Mesenchymal stem cell (in vitro differentiated cells and primary cell): ENCODE data around the gene MACROD2.

Source experiments
- DNase-seq: peaks from one replicate; pipeline ENCODE4 v3.0.0-alpha.2; 2013
- H2AFZ ChIP-seq: one replicate; pipeline ENCODE4 v1.6.1; 2013; ENCODE audit warnings: low read depth, mild to moderate bottlenecking, control low read depth, inconsistent platforms, low read length, moderate library complexity
- H2AK5ac ChIP-seq: 2 replicates; pipeline ENCODE4 v1.6.1; 2013; ENCODE audit warnings: low read length, moderate library complexity, mild to moderate bottlenecking, inconsistent platforms; ENCODE audit not compliant: severe bottlenecking
- H2BK120ac ChIP-seq: one replicate; pipeline ENCODE4 v1.6.1; 2013; ENCODE audit warnings: low read depth, mild to moderate bottlenecking, inconsistent platforms, low read length, moderate library complexity
- H2BK12ac ChIP-seq, 2 experiments: one replicate each; pipeline ENCODE4 v1.6.1; 2013; ENCODE audit warnings: inconsistent platforms in 2 of 2, low read length in 2 of 2, mild to moderate bottlenecking in 2 of 2, moderate library complexity in 2 of 2, control low read depth in 1 of 2
- H2BK15ac ChIP-seq: one replicate; pipeline ENCODE4 v1.6.1; 2013; ENCODE audit warnings: mild to moderate bottlenecking, low read depth, inconsistent platforms; ENCODE audit not compliant: poor library complexity, severe bottlenecking
- H2BK5ac ChIP-seq: 2 replicates; pipeline ENCODE4 v1.6.1; 2013; ENCODE audit warnings: low read depth, mild to moderate bottlenecking, low read length, control low read depth, inconsistent platforms; ENCODE audit not compliant: poor library complexity, severe bottlenecking
- H3K14ac ChIP-seq, 2 experiments: one replicate each; pipeline ENCODE4 v1.6.1; 2013; ENCODE audit warnings: inconsistent platforms in 2 of 2, low read length in 2 of 2, control low read depth in 1 of 2, mild to moderate bottlenecking in 1 of 2, moderate library complexity in 1 of 2
- H3K18ac ChIP-seq, 2 experiments: one replicate each; pipeline ENCODE4 v1.6.1; 2013; ENCODE audit warnings: inconsistent platforms in 2 of 2, low read length in 2 of 2, control low read depth in 1 of 2, low read depth in 1 of 2, mild to moderate bottlenecking in 1 of 2
- H3K23ac ChIP-seq, 2 experiments: one replicate each; pipeline ENCODE4 v1.6.1; 2013; ENCODE audit warnings: inconsistent platforms in 2 of 2, low read length in 2 of 2, mild to moderate bottlenecking in 2 of 2, moderate library complexity in 2 of 2, control low read depth in 1 of 2
- H3K27ac ChIP-seq: 2 replicates; pipeline ENCODE4 v1.5.1; 2013; ENCODE audit warnings: mild to moderate bottlenecking, moderate library complexity, low read length, control low read depth, inconsistent platforms; ENCODE audit not compliant: poor library complexity, severe bottlenecking
- H3K27me3 ChIP-seq, 2 experiments: 2 replicates each; pipeline versions ENCODE4 v1.6.1 to v1.7.0; 2013; ENCODE audit warnings: low read length in 2 of 2, mild to moderate bottlenecking in 2 of 2, moderate library complexity in 2 of 2, control low read depth in 1 of 2, inconsistent platforms in 1 of 2; ENCODE audit not compliant: control insufficient read depth in 1 of 2, insufficient read depth in 1 of 2
- H3K36me3 ChIP-seq, 2 experiments: 2 replicates each; pipeline versions ENCODE4 v1.6.1 to v1.7.0; 2013; ENCODE audit warnings: low read length in 2 of 2, control low read depth in 1 of 2, inconsistent platforms in 1 of 2, low read depth in 1 of 2, mild to moderate bottlenecking in 1 of 2; ENCODE audit not compliant: insufficient read depth in 2 of 2, control insufficient read depth in 1 of 2
- H3K4ac ChIP-seq, 2 experiments: one replicate each; pipeline ENCODE4 v1.6.1; 2013; ENCODE audit warnings: inconsistent platforms in 2 of 2, low read length in 2 of 2, mild to moderate bottlenecking in 2 of 2, moderate library complexity in 2 of 2, control low read depth in 1 of 2, low read depth in 1 of 2
- H3K4me1 ChIP-seq: 2 replicates; pipeline ENCODE4 v1.6.1; 2013; ENCODE audit warnings: low read depth, low read length, control low read depth; ENCODE audit not compliant: control insufficient read depth, insufficient read depth
- H3K4me2 ChIP-seq: 2 replicates; pipeline ENCODE4 v1.6.1; 2013; ENCODE audit warnings: low read length, mild to moderate bottlenecking, inconsistent platforms; ENCODE audit not compliant: poor library complexity, severe bottlenecking
- H3K4me3 ChIP-seq, 2 experiments: 2 replicates each; pipeline versions ENCODE4 v1.5.1 to v1.7.0; 2013; ENCODE audit warnings: low read length in 2 of 2, mild to moderate bottlenecking in 2 of 2, control low read depth in 1 of 2, low read depth in 1 of 2; ENCODE audit not compliant: insufficient read depth in 1 of 2
- H3K79me1 ChIP-seq: replicated peaks from 2 replicates; pipeline ENCODE4 v1.6.1; 2013; ENCODE audit warnings: mild to moderate bottlenecking, control low read depth, low read length, inconsistent platforms; ENCODE audit not compliant: poor library complexity, severe bottlenecking
- H3K9ac ChIP-seq: 2 replicates; pipeline ENCODE4 v1.7.0; 2013; ENCODE audit warnings: mild to moderate bottlenecking, low read length, moderate library complexity
- H3K9me3 ChIP-seq: 2 replicates; pipeline ENCODE4 v1.7.0; 2013; ENCODE audit warnings: mild to moderate bottlenecking, low read length; ENCODE audit not compliant: control insufficient read depth
- H4K8ac ChIP-seq: one replicate; pipeline ENCODE4 v1.6.1; 2013; ENCODE audit warnings: inconsistent platforms, mild to moderate bottlenecking, low read length, moderate library complexity
- H4K91ac ChIP-seq: one replicate; pipeline ENCODE4 v1.6.1; 2013; ENCODE audit warnings: mild to moderate bottlenecking, low read length, inconsistent platforms
- WGBS: methylation state at CpG from one replicate; pipeline ENCODE4 v1.1.7; 2013; ENCODE audit warnings: mixed read lengths; 5-methylcytosine and 5-hydroxymethylcytosine counted together

The MACROD2 gene

GRCh38 chr20:14910126-14910525, 914.8 kb downstream of the MACROD2 start:
- Histone ChIP-seq H3K23ac (no peak overlapping the region), H3K4me3 (no peak overlapping the region), H3K14ac (no peak overlapping the region), H3K27ac (no peak overlapping the region), H2BK15ac (no peak overlapping the region), H4K91ac (no peak overlapping the region), H3K4ac (no peak overlapping the region), H3K27me3 (no peaks in the 10 kb centered on the region), H2BK12ac (no peak overlapping the region), H4K8ac (no peak overlapping the region), H2BK120ac (no peak overlapping the region), H3K4me2 (no peak overlapping the region), H2AK5ac (no peak overlapping the region), H3K9me3 (no peaks in the 10 kb centered on the region), H3K9ac (no peak overlapping the region), H3K79me1 (no peaks in the 10 kb centered on the region), H3K18ac (no peak overlapping the region), H3K36me3 (no peaks in the 10 kb centered on the region), H3K4me1 (no peaks in the 10 kb centered on the region), H2BK5ac (no peak overlapping the region), H2AFZ (no peak overlapping the region)
- DNase-seq: no peak
- 100% methylated on average over 2 of the region's 2 CpGs for WGBS

DNA sequence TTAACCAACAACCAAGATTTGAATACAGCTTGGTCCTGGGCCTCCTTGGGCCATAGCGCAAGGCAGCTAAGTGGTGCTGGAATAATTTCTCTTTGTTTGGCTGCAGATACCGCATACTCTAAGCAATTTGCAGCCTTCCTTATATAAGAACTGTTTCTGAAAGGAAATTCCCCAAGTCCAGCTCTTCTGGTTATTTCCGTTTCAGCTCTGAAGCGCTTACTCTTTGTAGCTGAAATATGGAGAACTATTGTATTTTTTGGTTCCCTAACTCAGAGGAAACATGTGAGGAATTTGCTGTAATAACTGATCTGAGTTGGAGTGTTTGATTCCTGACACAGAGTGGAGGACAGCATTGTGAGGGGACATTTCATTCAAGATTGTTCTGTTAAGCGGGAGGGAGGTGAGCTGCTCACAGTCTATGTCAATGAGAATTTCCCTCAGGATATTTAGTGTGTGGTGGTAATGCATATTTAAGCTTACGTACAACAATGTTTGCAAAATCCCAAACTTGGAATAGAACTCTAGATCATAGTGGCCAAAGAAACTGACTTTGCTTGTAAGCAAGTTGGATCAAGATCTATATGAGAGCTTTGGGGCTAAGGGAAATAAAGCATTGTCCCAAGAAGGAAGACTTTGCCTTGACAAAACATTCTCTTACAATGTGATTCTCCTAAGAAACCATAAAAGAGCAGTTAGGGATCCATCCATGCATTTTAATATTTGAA, 918.7 kb downstream of the MACROD2 start:
- H3K79me1 ChIP-seq: no peaks in the 10 kb centered on the region
- H2BK5ac ChIP-seq: no peak overlapping the region
- H3K9ac ChIP-seq: no peak overlapping the region
- H3K4me3 ChIP-seq: no peak overlapping the region
- H2AFZ ChIP-seq: no peak overlapping the region
- no peaks in the 10 kb centered on the region for H3K27me3 ChIP-seq
- no peaks in the 10 kb centered on the region for H3K9me3 ChIP-seq
- no peak overlapping the region for H2BK15ac ChIP-seq
- no peak overlapping the region for H3K14ac ChIP-seq
- WGBS: 95% methylated on average over 5 of the region's 6 CpGs
- H3K23ac ChIP-seq: no peak overlapping the region
- no peak for DNase-seq
- no peaks in the 10 kb centered on the region for H3K4me1 ChIP-seq
- H3K4ac ChIP-seq: no peak overlapping the region
- H2AK5ac ChIP-seq: no peak overlapping the region
- no peak overlapping the region for H2BK12ac ChIP-seq
- H3K4me2 ChIP-seq: no peak overlapping the region
- no peak overlapping the region for H4K91ac ChIP-seq
- no peaks in the 10 kb centered on the region for H3K36me3 ChIP-seq
- no peak overlapping the region for H3K27ac ChIP-seq
- no peak overlapping the region for H4K8ac ChIP-seq
- no peak overlapping the region for H3K18ac ChIP-seq
- H2BK120ac ChIP-seq: no peak overlapping the region

GRCh38 chr20:14914633-14915032, 919.3 kb downstream of the MACROD2 start:
- no peak overlapping the region for H2AFZ ChIP-seq

DNA sequence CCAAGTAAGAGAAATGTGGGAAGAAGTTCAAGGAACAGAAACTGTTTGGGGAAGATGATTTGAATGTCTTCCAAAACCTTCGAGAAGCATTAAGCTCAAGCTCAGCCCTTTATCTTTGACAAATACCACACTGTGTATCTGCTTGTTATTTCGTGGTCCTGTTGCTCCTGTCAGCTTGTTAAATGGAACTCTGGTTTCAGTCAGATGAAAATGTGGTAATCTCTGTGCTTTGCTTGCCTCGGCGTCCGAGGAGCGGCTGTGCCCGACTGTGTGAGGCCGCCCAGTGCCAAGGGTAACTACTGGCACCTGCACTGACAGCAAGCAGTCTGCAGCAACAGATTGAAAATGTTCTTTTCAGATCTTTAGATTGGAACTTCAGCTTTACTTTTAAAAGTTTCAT, 920.0 kb downstream of the MACROD2 start:
- Histone ChIP-seq H4K91ac (no peak overlapping the region), H3K27me3 (no peaks in the 10 kb centered on the region), H3K36me3 (no peaks in the 10 kb centered on the region), H3K18ac (no peak overlapping the region), H3K9me3 (no peaks in the 10 kb centered on the region), H3K23ac (no peak overlapping the region), H2AFZ (no peak overlapping the region), H2BK5ac (no peak overlapping the region), H3K4me3 (no peak overlapping the region), H3K4me2 (no peak overlapping the region), H3K14ac (no peak overlapping the region), H3K79me1 (no peaks in the 10 kb centered on the region), H2BK12ac (no peak overlapping the region), H3K27ac (no peak overlapping the region), H3K9ac (no peak overlapping the region), H2AK5ac (no peak overlapping the region), H2BK15ac (no peak overlapping the region), H3K4ac (no peak overlapping the region), H3K4me1 (peaks cover 2% of the 10 kb centered on the region), H2BK120ac (no peak overlapping the region), H4K8ac (no peak overlapping the region)
- peak; percentile 22 for DNase-seq
- 50% methylated on average over 8 of the region's 8 CpGs for WGBS

More at GRCh38 chr20:14914633-14915032, 919.3 kb downstream of the MACROD2 start:
- Histone ChIP-seq H3K9me3 (no peaks in the 10 kb centered on the region), H3K36me3 (no peaks in the 10 kb centered on the region), H2AK5ac (no peak overlapping the region), H3K4me1 (no peaks in the 10 kb centered on the region), H3K14ac (no peak overlapping the region), H3K9ac (no peak overlapping the region), H4K91ac (no peak overlapping the region), H3K4me2 (no peak overlapping the region), H3K27me3 (no peaks in the 10 kb centered on the region), H3K4ac (no peak overlapping the region), H2BK15ac (no peak overlapping the region), H3K4me3 (no peak overlapping the region), H2BK120ac (no peak overlapping the region), H2BK12ac (no peak overlapping the region), H3K27ac (no peak overlapping the region), H3K79me1 (no peaks in the 10 kb centered on the region), H3K18ac (no peak overlapping the region), H3K23ac (no peak overlapping the region), H4K8ac (no peak overlapping the region), H2BK5ac (no peak overlapping the region)
- WGBS: 100% methylated on average over 1 of the region's 2 CpGs
- no peak for DNase-seq
